Hematopoietic multipotent progenitor cell treated with erythropoietin and hydrocortisone succinate and interleukin-3 and kit ligand, for 15 days (in vitro differentiated cells): ENCODE data around the gene ST3GAL3.

Experiments used
- DNase-seq: peaks from one replicate; pipeline ENCODE4 v3.0.0-alpha.2; 2015; ENCODE audit warnings: low spot score

ST3GAL3 gene

GRCh38 chr1:43707190-43708001 lies at the start of gene ST3GAL3:
Gene ST3GAL3 (plus strand): TSS chr1:43707536. CDS start chr1:43736263, 28,727 bp downstream.
- DNase-seq = peak; percentile 92

GRCh38 chr1:43659212-43660166 lies 47.8 kb upstream of the ST3GAL3 start:
- no peak for DNase-seq

- no peak for DNase-seq
Observed at GRCh38 chr1:43660355-43660754, 47.0 kb upstream of the ST3GAL3 start.

GRCh38 chr1:43664369-43664768 lies 43.0 kb upstream of the ST3GAL3 start:
- no peak for DNase-seq

- DNase-seq = no peak
Observed at GRCh38 chr1:43666608-43667007, 40.7 kb upstream of the ST3GAL3 start.

GRCh38 chr1:43668956-43669355 lies 38.4 kb upstream of the ST3GAL3 start:
- no peak for DNase-seq

- no peak for DNase-seq
Observed at GRCh38 chr1:43669878-43670277, 37.5 kb upstream of the ST3GAL3 start.

- no peak for DNase-seq
Observed at GRCh38 chr1:43671193-43671592, 36.1 kb upstream of the ST3GAL3 start.

- no peak for DNase-seq
Observed at GRCh38 chr1:43671626-43672330, 35.6 kb upstream of the ST3GAL3 start.

- DNase-seq = no peak
Observed at GRCh38 chr1:43673261-43673660, 34.1 kb upstream of the ST3GAL3 start.

- no peak for DNase-seq
Observed at GRCh38 chr1:43678940-43679339, 28.4 kb upstream of the ST3GAL3 start.

- no peak for DNase-seq
Observed at GRCh38 chr1:43683560-43683959, 23.8 kb upstream of the ST3GAL3 start.

- DNase-seq = no peak
Observed at GRCh38 chr1:43686801-43687200, 20.5 kb upstream of the ST3GAL3 start.

GRCh38 chr1:43687301-43688108 lies 19.8 kb upstream of the ST3GAL3 start:
- DNase-seq = no peak

- DNase-seq = no peak
Observed at GRCh38 chr1:43688109-43688387, 19.3 kb upstream of the ST3GAL3 start.

GRCh38 chr1:43688594-43689000 lies 18.7 kb upstream of the ST3GAL3 start:
- no peak for DNase-seq

- no peak for DNase-seq
Observed at GRCh38 chr1:43689289-43689688, 18.0 kb upstream of the ST3GAL3 start.

- no peak for DNase-seq
Observed at GRCh38 chr1:43691871-43692815, 15.2 kb upstream of the ST3GAL3 start.

- no peak for DNase-seq
Observed at GRCh38 chr1:43693371-43693770, 14.0 kb upstream of the ST3GAL3 start.

GRCh38 chr1:43699281-43699680 lies 8.1 kb upstream of the ST3GAL3 start:
- no peak for DNase-seq

GRCh38 chr1:43703836-43704235 lies 3.5 kb upstream of the ST3GAL3 start:
- DNase-seq = no peak
